HCT116 (cell line): ENCODE measurements around the gene EARS2. TPM values are rescaled to one million over a fixed set of nuclear protein-coding genes. Genes with fewer than 3 reads are reported as not detected.

ENCODE experiments used
- ATAC-seq: fragments of 200-7000 bp; cut with Tn5 transposase; 2 replicates; pipeline ENCODE4 v1.9.1; 2020; ENCODE audit warnings: mild to moderate bottlenecking, moderate library complexity
- BruUV-seq: library from RNA; stranded (reverse); fragments of 400-500 nt; replicated peaks from 2 replicates; lab custom pipeline; 2021; lab: Mats Ljungman, UMichigan
- CTCF ChIA-PET: fragments of 300-600 bp; sonication (Branson Sonifier 250); formaldehyde crosslinking; loops from one replicate; lab custom pipeline; 2021; ENCODE audit warnings: antibody characterized with exemption; lab: Charles Lee
- POLR2A ChIA-PET: fragments of 300-600, 350-600 bp; sonication (Branson Sonifier 250); formaldehyde crosslinking; loops from one replicate; lab custom pipeline; 2021; ENCODE audit warnings: antibody characterized with exemption; lab: Charles Lee
- RAD21 ChIA-PET, 2 experiments: fragments of 300-600 bp; sonication (Branson Sonifier 250); formaldehyde crosslinking; loops; one replicate each; lab custom pipeline; 2023; ENCODE audit warnings: low total read pairs in 2 of 2; ENCODE audit not compliant: uncharacterized antibody in 2 of 2, unreplicated experiment in 2 of 2, low non-redundant PET in 1 of 2; lab: Charles Lee
- DNase-seq: peaks from one replicate; pipeline ENCODE4 v3.0.0-alpha.2; 2010; ENCODE audit warnings: low read depth, low spot score
- H2AFZ ChIP-seq: fragments of 200-600 bp; shearing (Covaris generic), sonication (generic); 2 replicates; pipeline ENCODE4 v1.6.1; 2017; ENCODE audit warnings: low read depth, mixed run types, mixed read lengths, antibody characterized with exemption, low read length; ENCODE audit not compliant: poor library complexity, severe bottlenecking
- H3K27ac ChIP-seq: 2 replicates; pipeline ENCODE4 v1.5.1; 2012; ENCODE audit warnings: low read depth, low read length
- H3K27me3 ChIP-seq: fragments of 200-600 bp; sonication (generic); 2 replicates; pipeline ENCODE4 v1.6.1; 2016; ENCODE audit warnings: mixed run types, low read length, mixed read lengths; ENCODE audit not compliant: insufficient read depth
- H3K36me3 ChIP-seq, 2 experiments: fragments of 200-500 bp in 1 of 2; fragments of 200-600 bp in 1 of 2; sonication (Bioruptor generic) in 1 of 2; sonication (generic) in 1 of 2; 2 replicates each; pipeline versions ENCODE4 v1.5.1 to v1.6.1; 2014 to 2016; ENCODE audit warnings: low read length in 2 of 2, inconsistent platforms in 1 of 2, mixed read lengths in 1 of 2, mixed run types in 1 of 2; ENCODE audit not compliant: insufficient read depth in 2 of 2, control insufficient read depth in 1 of 2
- H3K4me1 ChIP-seq, 2 experiments: fragments of 200-600 bp in 1 of 2; sonication (generic) in 1 of 2; 2 replicates each; pipeline versions ENCODE4 v1.5.1 to v1.6.1; 2012 to 2017; ENCODE audit warnings: low read length in 2 of 2, inconsistent platforms in 1 of 2, mild to moderate bottlenecking in 1 of 2, mixed read lengths in 1 of 2, mixed run types in 1 of 2, moderate library complexity in 1 of 2; ENCODE audit not compliant: insufficient read depth in 2 of 2, control insufficient read depth in 1 of 2
- H3K4me2 ChIP-seq: fragments of 200-600 bp; sonication (generic); 2 replicates; pipeline ENCODE4 v1.6.1; 2017; ENCODE audit warnings: mixed run types, low read length, mixed read lengths
- H3K4me3 ChIP-seq, 2 experiments: fragments of 200-600 bp in 1 of 2; sonication (generic) in 1 of 2; replicated peaks in 1 of 2; 2 replicates each; pipeline ENCODE4 v1.5.1; 2011 to 2016; ENCODE audit warnings: low read length in 2 of 2, control low read depth in 1 of 2, low read depth in 1 of 2, mild to moderate bottlenecking in 1 of 2, mixed read lengths in 1 of 2, mixed run types in 1 of 2
- H3K79me2 ChIP-seq: fragments of 200-600 bp; sonication (generic); 2 replicates; pipeline ENCODE4 v1.6.1; 2017; ENCODE audit warnings: mild to moderate bottlenecking, mixed run types, low read length, moderate library complexity, mixed read lengths; ENCODE audit not compliant: insufficient read depth
- H3K9ac ChIP-seq: fragments of 200-600 bp; sonication (generic); 2 replicates; pipeline ENCODE4 v1.6.1; 2016; ENCODE audit warnings: low read length, mixed read lengths
- H3K9me2 ChIP-seq: fragments of 200-600 bp; sonication (generic), shearing (Covaris generic); 2 replicates; pipeline ENCODE4 v1.6.1; 2017; ENCODE audit warnings: mixed run types, mild to moderate bottlenecking, moderate library complexity; ENCODE audit not compliant: insufficient read depth
- H3K9me3 ChIP-seq, 2 experiments: fragments of 200-500 bp in 1 of 2; fragments of 200-600 bp in 1 of 2; sonication (Bioruptor generic) in 1 of 2; sonication (generic) in 1 of 2; 2 replicates each; pipeline ENCODE4 v1.6.1; 2014 to 2017; ENCODE audit warnings: low read length in 2 of 2, mixed read lengths in 2 of 2, inconsistent platforms in 1 of 2, low read depth in 1 of 2, mild to moderate bottlenecking in 1 of 2, mixed run types in 1 of 2, moderate library complexity in 1 of 2; ENCODE audit not compliant: control insufficient read depth in 1 of 2, insufficient read depth in 1 of 2
- H4K20me1 ChIP-seq: fragments of 200-600 bp; sonication (generic), shearing (Covaris generic); 2 replicates; pipeline ENCODE4 v1.6.1; 2017; ENCODE audit warnings: mixed run types, mild to moderate bottlenecking, moderate library complexity; ENCODE audit not compliant: insufficient read depth
- CBX3 ChIP-seq: IDR thresholded peaks from 2 replicates; pipeline ENCODE4 v1.6.1; 2012; ENCODE audit warnings: low read depth
- EZH2phosphoT487 ChIP-seq: fragments of 200-600 bp; IDR thresholded peaks from 2 replicates; pipeline ENCODE4 v1.6.1; 2018; ENCODE audit warnings: antibody characterized with exemption, borderline replicate concordance
- FOSL1 ChIP-seq: IDR thresholded peaks from 2 replicates; pipeline ENCODE4 v1.6.1; 2012; ENCODE audit warnings: low read depth
- RAD21 ChIP-seq: IDR thresholded peaks from 2 replicates; pipeline ENCODE4 v1.6.1; 2012; ENCODE audit warnings: low read depth, mild to moderate bottlenecking
- SP1 ChIP-seq: IDR thresholded peaks from 2 replicates; pipeline ENCODE4 v1.6.1; 2012; ENCODE audit warnings: low read depth
- TCF7L2 ChIP-seq: IDR thresholded peaks from 2 replicates; pipeline ENCODE4 v1.7.0; 2011; ENCODE audit warnings: borderline replicate concordance, inconsistent platforms; ENCODE audit not compliant: insufficient read depth, insufficient read length; ENCODE audit errors: extremely low read depth
- ZFX ChIP-seq: fragments of 450-650 bp; IDR thresholded peaks from 2 replicates; pipeline ENCODE4 v1.6.1; 2017
- intact Hi-C: fragments of 100-400 bp; cut with micrococcal nuclease; formaldehyde crosslinking; loops from 2 replicates; pipeline ENCODE4 v1.10.0; 2022
- total RNA-seq: library from RNA; stranded (reverse); gene quantifications from one replicate; pipeline ENCODE4 v1.2.1, GENCODE V29; 2021; ENCODE audit not compliant: unreplicated experiment

The EARS2 gene
- total RNA-seq, 1 experiment from 2014 or later = 35.6 TPM

DNA sequence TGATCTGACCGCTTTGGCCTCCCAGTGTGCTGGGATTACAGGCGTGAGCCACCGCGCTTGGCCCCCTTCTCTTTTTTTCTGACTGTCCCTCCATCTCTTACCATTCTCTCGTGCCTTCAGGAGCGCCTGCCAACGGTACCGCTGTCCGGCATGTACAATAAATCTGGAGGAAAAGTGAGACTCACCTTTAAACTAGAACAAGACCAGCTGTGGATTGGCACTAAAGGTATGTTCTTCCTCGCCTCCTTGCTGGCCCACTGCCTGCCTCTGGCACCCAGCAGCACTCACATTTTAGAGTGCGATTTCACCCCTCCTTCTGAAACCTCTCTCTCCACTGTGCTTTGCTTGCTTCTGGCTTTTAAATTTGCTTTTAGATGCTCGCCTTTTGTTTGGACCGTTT, 5.4 kb upstream of the EARS2 start (continued):
- TF ChIP-seq RAD21 (no peak), SP1 (no peak), CBX3 (no peak)

DNA sequence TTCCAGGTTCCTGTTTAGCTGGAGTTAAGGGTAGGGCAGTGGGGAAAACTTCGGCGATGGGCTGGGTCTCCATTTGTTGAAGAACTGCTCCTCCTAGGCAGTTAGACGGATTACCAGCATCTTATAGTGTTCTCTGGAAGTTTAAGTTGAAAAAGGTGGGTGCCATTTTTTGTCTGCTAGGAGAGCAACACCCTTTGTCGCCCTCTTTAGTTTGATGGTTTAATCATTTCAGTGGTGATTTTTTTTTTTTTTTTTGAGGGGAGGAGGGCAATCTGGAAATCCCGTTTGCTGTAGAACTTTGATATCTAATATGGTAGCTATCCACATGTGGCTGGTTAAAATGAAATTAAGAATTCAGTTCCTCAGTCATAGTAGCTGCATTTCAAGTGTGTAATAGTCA, 4.4 kb upstream of the EARS2 start:
- POLR2A ChIA-PET = no interaction called here
- BruUV-seq = no TSS peak

DNA sequence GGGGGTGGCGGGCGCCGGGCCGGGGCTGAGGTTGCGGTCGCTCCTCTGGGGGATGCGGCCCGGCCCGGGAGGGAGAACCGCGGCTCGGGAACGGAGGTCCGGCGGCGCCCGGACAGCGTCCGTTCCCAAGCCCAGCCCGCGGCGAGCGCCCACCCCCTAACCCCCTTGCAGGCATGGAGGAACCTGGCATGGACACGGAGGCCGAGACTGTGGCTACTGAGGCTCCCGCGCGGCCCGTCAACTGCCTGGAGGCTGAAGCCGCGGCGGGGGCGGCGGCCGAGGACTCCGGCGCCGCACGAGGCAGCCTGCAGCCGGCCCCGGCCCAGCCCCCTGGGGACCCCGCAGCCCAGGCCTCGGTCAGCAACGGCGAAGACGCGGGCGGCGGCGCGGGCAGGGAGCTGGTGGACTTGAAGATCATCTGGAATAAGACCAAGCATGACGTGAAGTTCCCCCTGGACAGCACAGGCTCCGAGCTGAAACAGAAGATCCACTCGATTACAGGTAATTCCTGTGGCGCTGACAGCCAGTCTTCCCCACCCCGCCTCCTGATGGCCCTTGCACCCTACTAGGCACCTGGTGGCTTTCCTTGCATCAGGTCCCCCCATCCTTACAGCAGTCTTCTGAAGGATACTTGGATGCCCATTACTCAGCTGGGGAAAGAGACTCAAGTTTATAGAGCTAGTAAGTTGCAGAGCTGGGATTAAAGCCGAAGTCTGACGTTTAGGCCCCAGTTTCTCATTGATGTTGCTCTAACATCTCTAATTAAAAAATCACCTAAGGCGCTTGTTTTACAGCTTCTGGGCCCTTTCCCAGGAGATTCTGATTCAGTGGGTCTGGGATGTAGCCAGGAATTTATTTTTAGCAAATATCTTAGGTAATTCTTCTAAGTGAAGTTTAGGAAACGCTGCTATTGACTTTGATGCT, 891 bp upstream of the EARS2 start:
- Histone ChIP-seq H3K4me3 (peak overlapping the region; percentile 69 to 73), H3K36me3 (peaks cover 30 to 38% of the 10 kb centered on the region in 2 experiments), H3K9me3 (no peaks in the 10 kb centered on the region), H3K9me2 (no peaks in the 10 kb centered on the region), H3K27me3 (no peaks in the 10 kb centered on the region), H3K27ac (peak overlapping the region; percentile 81), H4K20me1 (no peaks in the 10 kb centered on the region), H3K4me1 (peaks cover 9 to 20% of the 10 kb centered on the region in 2 experiments), H3K79me2 (peaks cover 91% of the 10 kb centered on the region), H3K9ac (peak overlapping the region; percentile 95), H3K4me2 (peak overlapping the region; percentile 81), H2AFZ (no peak overlapping the region)
- ChIA-PET POLR2A (interaction anchor here (0.7 to 2.2 kb wide), 4 partner anchors 20 to 44 kb away, joined by 3 to 8 read pairs (median 6); partner anchors contain the start of gene NDUFAB1), CTCF (interaction anchor here (0.6 to 2.5 kb wide), 10 partner anchors 12 to 479 kb away, joined by 3 to 30 read pairs (median 4); partner anchors contain the start of gene NDUFAB1), RAD21 (no interaction called here)
- DNase-seq = no peak
- ATAC-seq = peak; percentile 24
- BruUV-seq = no TSS peak
- intact Hi-C loops = loop anchor here (1.0 to 10.0 kb wide), 5 partner anchors 38 to 977 kb away; partner anchors contain the start of genes DCTN5, NDUFAB1, PALB2 and RBBP6
- TF ChIP-seq ZFX = peak; percentile 80
- no peak for TF ChIP-seq EZH2phosphoT487

More for the DNA sequence above, 4.4 kb upstream of the EARS2 start:
- intact Hi-C loops = no loop called here
- Histone ChIP-seq H3K79me2 (peaks cover 75% of the 10 kb centered on the region), H3K9me3 (no peaks in the 10 kb centered on the region), H3K27ac (0 out of 2 replicates have a peak overlapping the region, but pooled peaks have one; percentile 22), H2AFZ (no peak overlapping the region), H4K20me1 (no peaks in the 10 kb centered on the region), H3K4me1 (peaks cover 5 to 11% of the 10 kb centered on the region in 2 experiments), H3K9ac (no peak overlapping the region), H3K36me3 (peaks cover 59 to 65% of the 10 kb centered on the region in 2 experiments), H3K27me3 (no peaks in the 10 kb centered on the region), H3K9me2 (no peaks in the 10 kb centered on the region), H3K4me3 (no peak overlapping the region), H3K4me2 (no peak overlapping the region)
- RAD21 ChIA-PET = no interaction called here
- CTCF ChIA-PET = no interaction called here
- DNase-seq (no peak), ATAC-seq (no peak)
- TF ChIP-seq FOSL1 = no peak
- no peak for TF ChIP-seq TCF7L2
